Astrocyte of the spinal cord (primary cell): Measurements from ENCODE around the gene TRIM38.
"Not testable (repeated sequence)": the region's sequence is repeated elsewhere in the genome, so short reads cannot be mapped to it uniquely, and the experiment has no call there.

Source experiments
- DNase-seq: peaks from one replicate; pipeline ENCODE4 v3.0.0; 2011; ENCODE audit warnings: low read depth, low spot score
- H3K4me3 ChIP-seq: 2 replicates; pipeline ENCODE4 v1.5.1; 2011; ENCODE audit warnings: low read depth, mild to moderate bottlenecking, low read length, moderate library complexity
- CTCF ChIP-seq: IDR thresholded peaks from 2 replicates; pipeline ENCODE4 v1.5.1; 2012; ENCODE audit warnings: low read depth, mild to moderate bottlenecking, low read length, inconsistent platforms
- in situ Hi-C: cut with HindIII; loops from 2 replicates; pipeline ENCODE4 v1.10.0; 2017; ENCODE audit warnings: low sequenced_read_pairs

The TRIM38 gene

GRCh38 chr6:26000366-26001144 is 38.0 kb downstream of the TRIM38 start:
- TF ChIP-seq CTCF: no peak
- in situ Hi-C loops: no loop called here

GRCh38 chr6:26003102-26003694 is 40.6 kb downstream of the TRIM38 start:
- peak; percentile 57 for DNase-seq
- peak; percentile 88 for TF ChIP-seq CTCF
- no peak overlapping the region for H3K4me3 ChIP-seq
- in situ Hi-C loops: no loop called here

More at GRCh38 chr6:26000366-26001144, 38.0 kb downstream of the TRIM38 start:
- DNase-seq: no peak
- H3K4me3 ChIP-seq: no peak overlapping the region

GRCh38 chr6:26006086-26006939 is 43.7 kb downstream of the TRIM38 start:
- no peak overlapping the region for H3K4me3 ChIP-seq
- in situ Hi-C loops: no loop called here
- no peak for TF ChIP-seq CTCF
- DNase-seq: no peak

- DNase-seq, H3K4me3 ChIP-seq, in situ Hi-C loops: not testable (repeated sequence)
Observed at GRCh38 chr6:26006940-26007305, 44.3 kb downstream of the TRIM38 start.

GRCh38 chr6:26008470-26008869 is 45.9 kb downstream of the TRIM38 start:
- TF ChIP-seq CTCF: no peak
- no peak overlapping the region for H3K4me3 ChIP-seq

GRCh38 chr6:26009817-26010216 is 47.2 kb downstream of the TRIM38 start:
- TF ChIP-seq CTCF: no peak
- H3K4me3 ChIP-seq: no peak overlapping the region
- in situ Hi-C loops: no loop called here
- no peak for DNase-seq

More at GRCh38 chr6:26008470-26008869, 45.9 kb downstream of the TRIM38 start:
- in situ Hi-C loops: no loop called here
- DNase-seq: no peak
